Ishikawa (cell line): Measurements from ENCODE around the gene GIT1.

Experiments used
- CEBPB ChIP-seq: IDR thresholded peaks from 2 replicates; pipeline ENCODE4 v1.6.1; 2012
- CREB1 ChIP-seq: IDR thresholded peaks from 2 replicates; pipeline ENCODE4 v1.6.1; 2012; ENCODE audit warnings: low read depth
- EGR1 ChIP-seq: IDR thresholded peaks from 2 replicates; pipeline ENCODE4 v1.6.1; 2012
- EP300 ChIP-seq: IDR thresholded peaks from 2 replicates; pipeline ENCODE4 v1.6.1; 2012; ENCODE audit warnings: borderline replicate concordance
- FOXM1 ChIP-seq: IDR thresholded peaks from 2 replicates; pipeline ENCODE4 v1.6.1; 2012; ENCODE audit warnings: low read depth, borderline replicate concordance
- NFIC ChIP-seq: IDR thresholded peaks from 2 replicates; pipeline ENCODE4 v1.6.1; 2012
- RAD21 ChIP-seq: IDR thresholded peaks from 2 replicates; pipeline ENCODE4 v1.6.1; 2012; ENCODE audit warnings: low read depth
- TAF1 ChIP-seq: IDR thresholded peaks from 2 replicates; pipeline ENCODE4 v1.6.1; 2012; ENCODE audit warnings: low read depth, mild to moderate bottlenecking
- TCF12 ChIP-seq: IDR thresholded peaks from 2 replicates; pipeline ENCODE4 v1.6.1; 2012; ENCODE audit warnings: low read depth
- TEAD4 ChIP-seq: IDR thresholded peaks from 2 replicates; pipeline ENCODE4 v1.6.1; 2012
- YY1 ChIP-seq: IDR thresholded peaks from 2 replicates; pipeline ENCODE4 v1.6.1; 2012; ENCODE audit warnings: low read depth
- ZBTB7A ChIP-seq: IDR thresholded peaks from 2 replicates; pipeline ENCODE4 v1.6.1; 2012; ENCODE audit warnings: low read depth
- TF ChIP-seq, protein P1 (sequence below): IDR thresholded peaks from 2 replicates; pipeline ENCODE4 v1.6.1; 2012
- TF ChIP-seq, protein P2 (sequence below): IDR thresholded peaks from 2 replicates; pipeline ENCODE4 v1.6.1; 2012; ENCODE audit warnings: low read depth, mild to moderate bottlenecking
- TF ChIP-seq, protein P3 (sequence below): IDR thresholded peaks from 2 replicates; pipeline ENCODE4 v1.6.1; 2012

Gene GIT1

DNA sequence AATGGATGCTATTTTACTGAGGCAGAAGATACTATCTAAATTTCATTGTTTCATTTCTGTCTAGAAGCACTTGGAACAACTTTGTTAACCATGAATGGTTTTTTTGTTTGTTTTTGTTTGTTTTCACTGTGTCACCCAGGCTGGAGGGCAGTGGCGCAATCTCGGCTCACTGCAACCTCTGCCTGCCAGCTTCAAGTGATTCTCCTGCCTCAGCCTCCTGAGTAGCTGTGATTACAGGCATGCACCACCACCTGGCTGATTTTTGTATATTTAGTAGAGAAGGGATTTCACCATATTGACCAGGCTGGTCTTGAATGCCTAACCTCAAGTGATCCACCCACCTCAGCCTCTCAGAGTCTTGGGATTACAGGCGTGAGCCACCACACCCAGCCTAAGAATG lies 63.1 kb downstream of the GIT1 start:
- no peak for TF ChIP-seq NFIC
- TF ChIP-seq EGR1 = no peak
- TF ChIP-seq TEAD4 = no peak
- no peak for TF ChIP-seq CEBPB
- no peak for TF ChIP-seq TCF12
- TF ChIP-seq, protein P1, sequence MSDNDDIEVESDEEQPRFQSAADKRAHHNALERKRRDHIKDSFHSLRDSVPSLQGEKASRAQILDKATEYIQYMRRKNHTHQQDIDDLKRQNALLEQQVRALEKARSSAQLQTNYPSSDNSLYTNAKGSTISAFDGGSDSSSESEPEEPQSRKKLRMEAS = no peak
- TF ChIP-seq CREB1 = no peak
- TF ChIP-seq RAD21 = no peak
- TF ChIP-seq, protein P2, sequence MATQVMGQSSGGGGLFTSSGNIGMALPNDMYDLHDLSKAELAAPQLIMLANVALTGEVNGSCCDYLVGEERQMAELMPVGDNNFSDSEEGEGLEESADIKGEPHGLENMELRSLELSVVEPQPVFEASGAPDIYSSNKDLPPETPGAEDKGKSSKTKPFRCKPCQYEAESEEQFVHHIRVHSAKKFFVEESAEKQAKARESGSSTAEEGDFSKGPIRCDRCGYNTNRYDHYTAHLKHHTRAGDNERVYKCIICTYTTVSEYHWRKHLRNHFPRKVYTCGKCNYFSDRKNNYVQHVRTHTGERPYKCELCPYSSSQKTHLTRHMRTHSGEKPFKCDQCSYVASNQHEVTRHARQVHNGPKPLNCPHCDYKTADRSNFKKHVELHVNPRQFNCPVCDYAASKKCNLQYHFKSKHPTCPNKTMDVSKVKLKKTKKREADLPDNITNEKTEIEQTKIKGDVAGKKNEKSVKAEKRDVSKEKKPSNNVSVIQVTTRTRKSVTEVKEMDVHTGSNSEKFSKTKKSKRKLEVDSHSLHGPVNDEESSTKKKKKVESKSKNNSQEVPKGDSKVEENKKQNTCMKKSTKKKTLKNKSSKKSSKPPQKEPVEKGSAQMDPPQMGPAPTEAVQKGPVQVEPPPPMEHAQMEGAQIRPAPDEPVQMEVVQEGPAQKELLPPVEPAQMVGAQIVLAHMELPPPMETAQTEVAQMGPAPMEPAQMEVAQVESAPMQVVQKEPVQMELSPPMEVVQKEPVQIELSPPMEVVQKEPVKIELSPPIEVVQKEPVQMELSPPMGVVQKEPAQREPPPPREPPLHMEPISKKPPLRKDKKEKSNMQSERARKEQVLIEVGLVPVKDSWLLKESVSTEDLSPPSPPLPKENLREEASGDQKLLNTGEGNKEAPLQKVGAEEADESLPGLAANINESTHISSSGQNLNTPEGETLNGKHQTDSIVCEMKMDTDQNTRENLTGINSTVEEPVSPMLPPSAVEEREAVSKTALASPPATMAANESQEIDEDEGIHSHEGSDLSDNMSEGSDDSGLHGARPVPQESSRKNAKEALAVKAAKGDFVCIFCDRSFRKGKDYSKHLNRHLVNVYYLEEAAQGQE = no peak
- no peak for TF ChIP-seq TAF1
- TF ChIP-seq ZBTB7A = no peak

DNA sequence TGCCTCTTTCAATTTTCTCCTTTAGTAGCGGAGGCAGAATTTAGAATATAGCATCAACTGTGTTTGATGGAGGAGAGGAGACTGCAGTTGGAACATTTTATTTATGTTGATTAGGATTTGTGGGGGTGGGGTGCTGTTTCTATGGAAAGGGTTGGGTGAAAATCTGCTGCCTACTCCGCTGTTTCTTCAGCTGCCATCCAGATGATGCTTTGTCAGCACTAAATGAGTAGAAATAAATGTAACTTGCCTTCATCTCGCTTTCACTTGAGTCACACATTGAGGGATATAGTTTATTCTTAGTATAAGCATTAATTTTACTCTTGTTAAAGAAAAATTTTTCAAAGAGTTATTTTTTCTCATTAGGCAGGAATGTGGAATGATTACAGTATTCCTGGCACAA lies 64.8 kb downstream of the GIT1 start:
- TF ChIP-seq ZBTB7A = no peak
- no peak for TF ChIP-seq FOXM1
- TF ChIP-seq CREB1 = no peak
- TF ChIP-seq, protein P1 = no peak
- TF ChIP-seq EP300 = no peak
- TF ChIP-seq TAF1 = no peak
- no peak for TF ChIP-seq CEBPB
- TF ChIP-seq YY1 = no peak
- TF ChIP-seq, protein P2 = no peak
- TF ChIP-seq EGR1 = no peak
- TF ChIP-seq TEAD4 = no peak
- no peak for TF ChIP-seq NFIC
- TF ChIP-seq, protein P3, sequence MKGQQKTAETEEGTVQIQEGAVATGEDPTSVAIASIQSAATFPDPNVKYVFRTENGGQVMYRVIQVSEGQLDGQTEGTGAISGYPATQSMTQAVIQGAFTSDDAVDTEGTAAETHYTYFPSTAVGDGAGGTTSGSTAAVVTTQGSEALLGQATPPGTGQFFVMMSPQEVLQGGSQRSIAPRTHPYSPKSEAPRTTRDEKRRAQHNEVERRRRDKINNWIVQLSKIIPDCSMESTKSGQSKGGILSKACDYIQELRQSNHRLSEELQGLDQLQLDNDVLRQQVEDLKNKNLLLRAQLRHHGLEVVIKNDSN = no peak
- no peak for TF ChIP-seq RAD21
- no peak for TF ChIP-seq TCF12
